Kidney glomerular epithelial cell (primary cell): Measurements from ENCODE around the gene PDGFC.

Source experiments
- DNase-seq: peaks from one replicate; lab custom pipeline; 2025; lab: John Stamatoyannopoulos, UW

PDGFC gene

GRCh38 chr4:156974264-156974663 is 2.7 kb upstream of the PDGFC start:
- peak; percentile 75 for DNase-seq

- DNase-seq = no peak
These were observed 898 bp upstream of the PDGFC start for GRCh38 chr4:156972379-156973015.

- DNase-seq = no peak
These were observed 379 bp downstream of the PDGFC start for GRCh38 chr4:156971165-156971675.

GRCh38 chr4:156970501-156971164 is 966 bp downstream of the PDGFC start:
- no peak for DNase-seq

- no peak for DNase-seq
These were observed 1.7 kb downstream of the PDGFC start for GRCh38 chr4:156969911-156970310.

- DNase-seq = no peak
These were observed 2.5 kb downstream of the PDGFC start for GRCh38 chr4:156969101-156969500.

- DNase-seq = peak; percentile 89
These were observed 3.1 kb downstream of the PDGFC start for GRCh38 chr4:156968479-156968984.

GRCh38 chr4:156966836-156967235 is 4.8 kb downstream of the PDGFC start:
- no peak for DNase-seq

GRCh38 chr4:156963419-156963818 is 8.2 kb downstream of the PDGFC start:
- no peak for DNase-seq

- no peak for DNase-seq
These were observed 9.0 kb downstream of the PDGFC start for GRCh38 chr4:156962528-156962974.

GRCh38 chr4:156962058-156962358 is 9.6 kb downstream of the PDGFC start:
- no peak for DNase-seq

- no peak for DNase-seq
These were observed 10.2 kb downstream of the PDGFC start for GRCh38 chr4:156961196-156962057.

- no peak for DNase-seq
These were observed 12.3 kb downstream of the PDGFC start for GRCh38 chr4:156959298-156959702.

GRCh38 chr4:156958276-156959074 is 13.1 kb downstream of the PDGFC start:
- DNase-seq = no peak

- no peak for DNase-seq
These were observed 14.0 kb downstream of the PDGFC start for GRCh38 chr4:156957556-156957955.

GRCh38 chr4:156956826-156957368 is 14.7 kb downstream of the PDGFC start:
- DNase-seq = no peak

GRCh38 chr4:156956359-156956758 is 15.2 kb downstream of the PDGFC start:
- DNase-seq = no peak

GRCh38 chr4:156954587-156954986 is 17.0 kb downstream of the PDGFC start:
- DNase-seq = no peak

GRCh38 chr4:156953951-156954350 is 17.6 kb downstream of the PDGFC start:
- no peak for DNase-seq

- no peak for DNase-seq
These were observed 18.6 kb downstream of the PDGFC start for GRCh38 chr4:156953001-156953400.

- DNase-seq = no peak
These were observed 19.4 kb downstream of the PDGFC start for GRCh38 chr4:156952078-156952759.
